ENCODE data around the gene SZRD1. TPM values are rescaled to one million over a fixed set of nuclear protein-coding genes. Genes with fewer than 3 reads are reported as not detected.

The SZRD1 gene
- total and polyA plus RNA-seq, 2 donors from 2014 or later: 77.3 to 127 TPM

GRCh38 chr1:16434007-16434406 lies 67.0 kb downstream of the SZRD1 start:
- Histone ChIP-seq H3K9me3 (ENCODE audit: control insufficient read depth in 2 of 3, insufficient read depth in 1 of 3, low read length in 3 of 3) (no peaks in the 10 kb centered on the region), H3K4me1 (ENCODE audit: control insufficient read depth in 2 of 3, insufficient read depth in 2 of 3, low read depth in 1 of 3, low read length in 3 of 3) (no peaks in the 10 kb centered on the region), H3K9ac (ENCODE audit: low read length in 3 of 3) (no peak overlapping the region), H3K27ac (ENCODE audit: low read depth in 2 of 2, low read length in 2 of 2) (no peak overlapping the region), H3K4me3 (ENCODE audit: low read length in 3 of 3) (no peak overlapping the region), H3K36me3 (ENCODE audit: control insufficient read depth in 2 of 3, insufficient read depth in 3 of 3, low read length in 3 of 3) (no peaks in the 10 kb centered on the region), H3K27me3 (ENCODE audit: control insufficient read depth, insufficient read depth, low read length) (no peaks in the 10 kb centered on the region)
- DNase-seq (no peak), FAIRE-seq (no peak)
- intact Hi-C loops (cut with DNase I): no loop called here
- TF ChIP-seq CTCF (IDR thresholded peaks at IDR 0.05; ENCODE audit: borderline replicate concordance, extremely low read depth, insufficient read depth): no peak

DNA sequence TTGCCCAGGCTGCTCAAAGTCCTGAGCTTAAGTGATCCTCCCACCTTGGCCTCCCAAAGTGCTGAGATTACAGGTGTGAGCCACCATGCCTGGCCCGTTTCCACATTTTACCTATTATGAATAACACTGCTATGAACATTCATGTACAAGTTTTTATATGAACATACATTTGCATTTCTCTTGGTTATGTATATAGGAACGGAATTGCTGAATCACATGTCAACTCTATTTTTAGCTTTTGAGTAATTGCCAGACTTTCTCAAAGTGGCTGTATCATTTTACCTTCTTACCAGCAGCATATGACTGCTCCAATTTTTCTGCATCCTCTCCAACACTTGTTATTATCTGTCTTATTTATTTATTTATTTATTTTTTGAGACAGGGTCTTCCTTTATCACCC lies 67.5 kb downstream of the SZRD1 start:
- no peak for TF ChIP-seq CTCF (IDR thresholded peaks at IDR 0.05; ENCODE audit: borderline replicate concordance, extremely low read depth, insufficient read depth)
- Histone ChIP-seq H3K9ac (ENCODE audit: low read length in 3 of 3) (no peak overlapping the region), H3K9me3 (ENCODE audit: control insufficient read depth in 2 of 3, insufficient read depth in 1 of 3, low read length in 3 of 3) (no peaks in the 10 kb centered on the region), H3K27me3 (ENCODE audit: control insufficient read depth, insufficient read depth, low read length) (no peaks in the 10 kb centered on the region), H3K27ac (ENCODE audit: low read depth in 2 of 2, low read length in 2 of 2) (no peak overlapping the region), H3K4me1 (ENCODE audit: control insufficient read depth in 2 of 3, insufficient read depth in 2 of 3, low read depth in 1 of 3, low read length in 3 of 3) (no peaks in the 10 kb centered on the region), H3K36me3 (ENCODE audit: control insufficient read depth in 2 of 3, insufficient read depth in 3 of 3, low read length in 3 of 3) (no peaks in the 10 kb centered on the region), H3K4me3 (ENCODE audit: low read length in 3 of 3) (no peak overlapping the region)
- intact Hi-C loops (cut with DNase I): no loop called here
- DNase-seq (no peak), FAIRE-seq (no peak)

DNA sequence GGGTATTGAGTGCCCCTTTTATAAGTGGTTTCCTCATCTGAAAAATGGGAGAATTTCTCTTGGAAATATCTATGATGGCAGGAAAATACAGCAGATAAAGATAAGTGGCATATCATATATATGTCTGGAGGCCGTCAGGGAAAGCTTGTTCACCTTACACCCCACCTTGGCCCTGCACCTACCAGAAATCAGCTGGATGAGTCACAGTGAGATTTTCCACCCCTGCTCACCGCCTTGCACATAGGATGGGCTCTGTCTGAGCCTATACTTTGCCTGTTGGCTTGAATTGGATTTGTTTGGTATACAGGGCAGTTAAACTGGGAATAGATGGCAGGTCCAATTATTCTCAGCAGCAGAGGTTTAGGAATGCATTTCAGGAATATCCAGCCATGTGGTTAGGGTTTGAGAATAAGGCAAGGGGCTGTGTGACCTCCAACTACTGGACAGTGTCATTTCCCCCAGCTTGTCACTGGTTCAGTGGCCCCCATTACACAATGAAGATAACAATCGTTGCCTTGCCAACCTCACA lies 70.0 kb downstream of the SZRD1 start, which contains the start of gene SPATA21:
TSS of gene SPATA21 (minus strand) at position 479 of the 529 bp plus-strand sequence. CDS start 6,053 bp downstream, outside the sequence.
- H3K9ac ChIP-seq (ENCODE audit: low read length in 3 of 3): no peak within 1 kb of the TSS
- DNase-seq: no peak
- H3K9me3 ChIP-seq (ENCODE audit: control insufficient read depth in 2 of 3, insufficient read depth in 1 of 3, low read length in 3 of 3): no peaks in the 10 kb centered on the region
- no peak for FAIRE-seq
- no peaks in the 10 kb centered on the region for H3K36me3 ChIP-seq (ENCODE audit: control insufficient read depth in 2 of 3, insufficient read depth in 3 of 3, low read length in 3 of 3)
- intact Hi-C loops (cut with DNase I): no loop called here
- H3K4me3 ChIP-seq (ENCODE audit: low read length in 3 of 3): no peak within 1 kb of the TSS
- H3K27ac ChIP-seq (ENCODE audit: low read depth in 2 of 2, low read length in 2 of 2): no peak within 1 kb of the TSS
- H3K27me3 ChIP-seq (ENCODE audit: control insufficient read depth, insufficient read depth, low read length): no peaks in the 10 kb centered on the region
- peaks cover 0 to 5% (median 0%) of the 10 kb centered on the region in 3 donors for H3K4me1 ChIP-seq (ENCODE audit: control insufficient read depth in 2 of 3, insufficient read depth in 2 of 3, low read depth in 1 of 3, low read length in 3 of 3)
- TF ChIP-seq CTCF (IDR thresholded peaks at IDR 0.05; ENCODE audit: borderline replicate concordance, extremely low read depth, insufficient read depth): no peak

- no peak for FAIRE-seq
- H3K36me3 ChIP-seq (ENCODE audit: control insufficient read depth in 2 of 3, insufficient read depth in 3 of 3, low read length in 3 of 3): peaks cover 0 to 3% (median 0%) of the 10 kb centered on the region in 3 donors
- H3K4me1 ChIP-seq (ENCODE audit: control insufficient read depth in 2 of 3, insufficient read depth in 2 of 3, low read depth in 1 of 3, low read length in 3 of 3): peaks cover 0 to 5% (median 0%) of the 10 kb centered on the region in 3 donors
- H3K9me3 ChIP-seq (ENCODE audit: control insufficient read depth in 2 of 3, insufficient read depth in 1 of 3, low read length in 3 of 3): no peaks in the 10 kb centered on the region
- intact Hi-C loops (cut with DNase I): no loop called here
- no peak for TF ChIP-seq CTCF (IDR thresholded peaks at IDR 0.05; ENCODE audit: borderline replicate concordance, extremely low read depth, insufficient read depth)
- no peaks in the 10 kb centered on the region for H3K27me3 ChIP-seq (ENCODE audit: control insufficient read depth, insufficient read depth, low read length)
- no peak overlapping the region for H3K27ac ChIP-seq (ENCODE audit: low read depth in 2 of 2, low read length in 2 of 2)
- H3K4me3 ChIP-seq (ENCODE audit: low read length in 3 of 3): no peak overlapping the region
- no peak for DNase-seq
- no peak overlapping the region for H3K9ac ChIP-seq (ENCODE audit: low read length in 3 of 3)
These were observed 71.5 kb downstream of the SZRD1 start for GRCh38 chr1:16438516-16438915.
